Measurements from ENCODE around the gene KIAA1191.

DNA sequence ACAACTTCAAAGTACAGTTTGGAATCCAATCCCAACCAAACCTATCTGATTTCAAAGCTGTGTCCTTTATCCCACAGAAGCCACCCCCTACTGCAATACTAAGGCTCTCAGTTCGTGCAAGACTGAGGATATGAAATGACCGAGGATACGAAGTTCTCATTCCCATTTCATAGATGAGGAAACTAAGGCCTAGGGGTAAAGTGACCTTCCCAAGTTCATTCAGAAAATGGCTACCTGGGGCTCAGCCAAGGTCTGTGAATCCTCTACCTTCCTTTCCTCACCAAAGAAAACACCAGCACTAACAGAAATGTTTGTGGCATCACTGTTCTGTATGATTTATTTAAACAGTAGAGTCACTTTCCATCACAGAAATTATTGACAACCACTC lies 5.4 kb downstream of the KIAA1191 start:
- TF ChIP-seq EZH2phosphoT487 (IDR thresholded peaks at IDR 0.05; ENCODE audit: borderline replicate concordance, low read depth, low read length): no peak
- TF ChIP-seq, protein P1, sequence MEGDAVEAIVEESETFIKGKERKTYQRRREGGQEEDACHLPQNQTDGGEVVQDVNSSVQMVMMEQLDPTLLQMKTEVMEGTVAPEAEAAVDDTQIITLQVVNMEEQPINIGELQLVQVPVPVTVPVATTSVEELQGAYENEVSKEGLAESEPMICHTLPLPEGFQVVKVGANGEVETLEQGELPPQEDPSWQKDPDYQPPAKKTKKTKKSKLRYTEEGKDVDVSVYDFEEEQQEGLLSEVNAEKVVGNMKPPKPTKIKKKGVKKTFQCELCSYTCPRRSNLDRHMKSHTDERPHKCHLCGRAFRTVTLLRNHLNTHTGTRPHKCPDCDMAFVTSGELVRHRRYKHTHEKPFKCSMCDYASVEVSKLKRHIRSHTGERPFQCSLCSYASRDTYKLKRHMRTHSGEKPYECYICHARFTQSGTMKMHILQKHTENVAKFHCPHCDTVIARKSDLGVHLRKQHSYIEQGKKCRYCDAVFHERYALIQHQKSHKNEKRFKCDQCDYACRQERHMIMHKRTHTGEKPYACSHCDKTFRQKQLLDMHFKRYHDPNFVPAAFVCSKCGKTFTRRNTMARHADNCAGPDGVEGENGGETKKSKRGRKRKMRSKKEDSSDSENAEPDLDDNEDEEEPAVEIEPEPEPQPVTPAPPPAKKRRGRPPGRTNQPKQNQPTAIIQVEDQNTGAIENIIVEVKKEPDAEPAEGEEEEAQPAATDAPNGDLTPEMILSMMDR (conservative IDR thresholded peaks at IDR 0.05; ENCODE audit: low read length): no peak
